Esophagus muscularis mucosa (tissue), 3 donors: ENCODE results near the gene AIFM3.

Experiments
- CTCF ChIP-seq, 3 experiments: fragments of 200-600 bp in 2 of 3; fragments of 450-650 bp in 1 of 3; sonication (generic) in 2 of 3; IDR thresholded peaks; one replicate each; pipeline ENCODE4 v1.5.1; 2017 to 2019; ENCODE audit warnings: antibody characterized with exemption in 3 of 3, mild to moderate bottlenecking in 2 of 3, moderate library complexity in 1 of 3
- POLR2AphosphoS5 ChIP-seq, 2 donors: sonication (generic); formaldehyde crosslinking; IDR thresholded peaks; one replicate each; pipeline ENCODE4 v1.6.1; 2017; ENCODE audit warnings: antibody characterized with exemption in 2 of 2

GRCh38 chr22:20946080-20946986 is 20.7 kb upstream of the AIFM3 start:
- TF ChIP-seq CTCF (IDR thresholded peaks at IDR 0.05) (no peak), POLR2AphosphoS5 (IDR thresholded peaks at IDR 0.05) (no peak)
